Astrocyte of the spinal cord (primary cell): Measurements from ENCODE around the gene SLC22A23.

ENCODE experiments used
- DNase-seq: peaks from one replicate; pipeline ENCODE4 v3.0.0; 2011; ENCODE audit warnings: low read depth, low spot score
- H3K4me3 ChIP-seq: 2 replicates; pipeline ENCODE4 v1.5.1; 2011; ENCODE audit warnings: low read depth, mild to moderate bottlenecking, low read length, moderate library complexity
- in situ Hi-C: cut with HindIII; loops from 2 replicates; pipeline ENCODE4 v1.10.0; 2017; ENCODE audit warnings: low sequenced_read_pairs
- TF ChIP-seq, protein P1 (sequence below): IDR thresholded peaks from 2 replicates; pipeline ENCODE4 v1.5.1; 2012; ENCODE audit warnings: low read depth, mild to moderate bottlenecking, low read length, inconsistent platforms

SLC22A23 gene

DNA sequence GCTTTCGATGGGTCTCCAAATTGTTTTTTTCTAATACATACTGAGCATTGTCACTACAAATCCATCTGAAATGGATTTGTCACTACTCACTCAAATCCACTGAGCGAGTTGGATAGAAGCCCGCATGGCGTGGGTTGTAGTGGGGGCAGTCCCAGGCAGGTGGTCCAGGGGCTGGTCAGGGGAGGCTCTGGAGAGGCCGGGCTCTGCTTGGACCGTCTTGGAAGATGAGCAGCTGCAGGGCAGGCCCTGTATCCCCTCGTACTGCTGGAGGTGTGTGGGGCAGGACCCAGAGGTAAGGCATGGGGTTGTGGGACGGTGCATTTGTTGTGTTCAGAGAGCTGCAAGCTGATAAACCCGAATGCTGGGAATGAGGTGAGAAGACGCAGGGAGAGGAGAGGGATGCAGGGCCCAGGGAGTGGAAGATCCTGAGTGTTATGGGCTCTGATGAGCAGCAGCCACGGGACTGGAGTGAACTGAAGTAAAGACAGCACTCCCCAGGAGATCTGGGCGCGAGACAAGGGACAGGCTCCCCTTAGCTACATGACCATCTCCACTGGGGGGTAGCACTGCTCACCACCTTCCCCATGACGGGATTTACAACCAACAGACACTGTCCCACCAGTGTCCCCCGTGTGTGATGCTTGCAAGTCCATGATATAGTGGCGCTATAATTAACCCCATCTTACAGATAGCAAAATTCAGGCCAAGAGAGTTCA is 152.2 kb downstream of the SLC22A23 start:
- no peak for DNase-seq
- no peak overlapping the region for H3K4me3 ChIP-seq
- TF ChIP-seq, protein P1, sequence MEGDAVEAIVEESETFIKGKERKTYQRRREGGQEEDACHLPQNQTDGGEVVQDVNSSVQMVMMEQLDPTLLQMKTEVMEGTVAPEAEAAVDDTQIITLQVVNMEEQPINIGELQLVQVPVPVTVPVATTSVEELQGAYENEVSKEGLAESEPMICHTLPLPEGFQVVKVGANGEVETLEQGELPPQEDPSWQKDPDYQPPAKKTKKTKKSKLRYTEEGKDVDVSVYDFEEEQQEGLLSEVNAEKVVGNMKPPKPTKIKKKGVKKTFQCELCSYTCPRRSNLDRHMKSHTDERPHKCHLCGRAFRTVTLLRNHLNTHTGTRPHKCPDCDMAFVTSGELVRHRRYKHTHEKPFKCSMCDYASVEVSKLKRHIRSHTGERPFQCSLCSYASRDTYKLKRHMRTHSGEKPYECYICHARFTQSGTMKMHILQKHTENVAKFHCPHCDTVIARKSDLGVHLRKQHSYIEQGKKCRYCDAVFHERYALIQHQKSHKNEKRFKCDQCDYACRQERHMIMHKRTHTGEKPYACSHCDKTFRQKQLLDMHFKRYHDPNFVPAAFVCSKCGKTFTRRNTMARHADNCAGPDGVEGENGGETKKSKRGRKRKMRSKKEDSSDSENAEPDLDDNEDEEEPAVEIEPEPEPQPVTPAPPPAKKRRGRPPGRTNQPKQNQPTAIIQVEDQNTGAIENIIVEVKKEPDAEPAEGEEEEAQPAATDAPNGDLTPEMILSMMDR, result no peak
- in situ Hi-C loops, result no loop called here

- TF ChIP-seq, protein P1, result no peak
- H3K4me3 ChIP-seq, result no peak overlapping the region
- in situ Hi-C loops, result no loop called here
- DNase-seq, result no peak
Measured at GRCh38 chr6:3303795-3304411, 152.9 kb downstream of the SLC22A23 start.

- in situ Hi-C loops, result no loop called here
- TF ChIP-seq, protein P1, result no peak
- no peak overlapping the region for H3K4me3 ChIP-seq
- DNase-seq, result no peak
Measured at GRCh38 chr6:3301506-3301905, 155.3 kb downstream of the SLC22A23 start.

DNA sequence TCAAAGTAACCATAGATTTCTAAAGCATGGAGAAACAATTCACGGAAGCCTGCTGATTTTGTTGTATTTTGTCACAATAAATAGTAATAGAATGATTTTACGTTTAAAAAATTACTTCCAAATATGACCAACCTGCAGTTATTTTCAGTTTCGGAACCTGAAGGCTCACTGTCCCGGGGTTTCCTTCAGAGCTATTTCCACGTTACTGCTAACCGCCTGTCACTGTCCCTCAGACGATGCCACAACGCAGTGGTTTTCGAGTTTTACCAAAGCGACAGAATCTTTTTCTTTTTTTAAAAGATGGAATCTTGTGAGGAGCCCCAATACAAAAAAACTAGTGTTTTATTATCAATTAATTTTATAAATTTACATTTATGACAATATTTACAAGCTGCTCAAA is 157.6 kb downstream of the SLC22A23 start:
- no peak overlapping the region for H3K4me3 ChIP-seq
- in situ Hi-C loops, result loop anchor here (25.0 kb wide), 1 partner anchor 413 kb away; no protein-coding TSS in a partner anchor
- TF ChIP-seq, protein P1, result no peak
- DNase-seq, result no peak

DNA sequence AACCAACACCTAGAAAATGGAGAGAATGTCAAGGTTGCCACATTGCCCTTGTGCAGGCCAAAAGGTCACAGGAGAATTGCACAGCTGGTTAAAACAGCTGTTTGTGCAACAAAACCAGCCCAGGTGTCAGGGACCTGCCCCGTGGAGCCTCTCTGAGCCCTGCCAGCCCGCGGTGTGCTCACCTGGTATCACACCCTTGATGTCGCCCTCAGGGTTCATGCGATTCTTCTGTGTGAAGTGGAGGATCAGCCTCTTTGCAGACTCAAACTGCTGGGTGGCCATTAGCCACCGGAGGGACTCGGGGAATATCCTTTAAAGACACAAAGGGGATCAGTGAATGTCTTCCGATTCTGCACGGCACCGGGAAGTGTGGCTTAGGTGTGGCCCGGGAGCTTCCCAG is 158.9 kb downstream of the SLC22A23 start:
- DNase-seq, result no peak
- no peak overlapping the region for H3K4me3 ChIP-seq
- TF ChIP-seq, protein P1, result no peak
- in situ Hi-C loops, result loop anchor here (25.0 kb wide), 1 partner anchor 414 kb away; no protein-coding TSS in a partner anchor

- in situ Hi-C loops, result loop anchor here (25.0 kb wide), 1 partner anchor 415 kb away; no protein-coding TSS in a partner anchor
Measured at GRCh38 chr6:3297006-3297405, 159.8 kb downstream of the SLC22A23 start.

More at GRCh38 chr6:3297006-3297405, 159.8 kb downstream of the SLC22A23 start:
- TF ChIP-seq, protein P1, result no peak
- no peak overlapping the region for H3K4me3 ChIP-seq
- DNase-seq, result peak; percentile 83
